ENCODE data around the gene DDX3Y. TPM values are rescaled to one million over a fixed set of nuclear protein-coding genes. Genes with fewer than 3 reads are reported as not detected.

Gene DDX3Y
- not detected in 2 replicates for total RNA-seq (ENCODE audit: low replicate concordance)
- long read RNA-seq: 0 reads

GRCh38 chrY:12904618-12905516, at the start of gene DDX3Y:
TSS of gene DDX3Y (plus strand) at chrY:12904868. CDS start at chrY:12904937, 69 bp downstream.
- no peaks in the 10 kb centered on the region for H3K9me3 Mint-ChIP-seq
- TF ChIP-seq CTCF (conservative IDR thresholded peaks at IDR 0.05): no peak
- H3K27me3 Mint-ChIP-seq: no peaks in the 10 kb centered on the region
- H3K4me3 Mint-ChIP-seq: no peak within 1 kb of the TSS
- no peaks in the 10 kb centered on the region for H3K36me3 Mint-ChIP-seq
- H3K4me1 Mint-ChIP-seq (ENCODE audit: unreplicated experiment): no peaks in the 10 kb centered on the region
- H3K27ac Mint-ChIP-seq: no peak within 1 kb of the TSS
- DNase-seq (ENCODE audit: extremely low spot score, unreplicated experiment): no peak

GRCh38 chrY:12855791-12856275, 48.8 kb upstream of the DDX3Y start:
- no peak for TF ChIP-seq CTCF (conservative IDR thresholded peaks at IDR 0.05)
- Mint-ChIP-seq H3K4me3 (no peak overlapping the region), H3K27me3 (no peaks in the 10 kb centered on the region), H3K4me1 (ENCODE audit: unreplicated experiment) (no peaks in the 10 kb centered on the region), H3K27ac (no peak overlapping the region), H3K9me3 (no peaks in the 10 kb centered on the region), H3K36me3 (no peaks in the 10 kb centered on the region)
- DNase-seq (ENCODE audit: extremely low spot score, unreplicated experiment): no peak

- no peak overlapping the region for H3K4me3 Mint-ChIP-seq
- no peaks in the 10 kb centered on the region for H3K27me3 Mint-ChIP-seq
- no peak for DNase-seq (ENCODE audit: extremely low spot score, unreplicated experiment)
- TF ChIP-seq CTCF (conservative IDR thresholded peaks at IDR 0.05): no peak
- H3K36me3 Mint-ChIP-seq: no peaks in the 10 kb centered on the region
- no peaks in the 10 kb centered on the region for H3K4me1 Mint-ChIP-seq (ENCODE audit: unreplicated experiment)
- H3K27ac Mint-ChIP-seq: no peak overlapping the region
- no peaks in the 10 kb centered on the region for H3K9me3 Mint-ChIP-seq
These were observed 36.7 kb upstream of the DDX3Y start for GRCh38 chrY:12867960-12868359.

- no peaks in the 10 kb centered on the region for H3K36me3 Mint-ChIP-seq
- no peak for DNase-seq (ENCODE audit: extremely low spot score, unreplicated experiment)
- no peaks in the 10 kb centered on the region for H3K4me1 Mint-ChIP-seq (ENCODE audit: unreplicated experiment)
- H3K27me3 Mint-ChIP-seq: no peaks in the 10 kb centered on the region
- no peak for TF ChIP-seq CTCF (conservative IDR thresholded peaks at IDR 0.05)
- H3K9me3 Mint-ChIP-seq: no peaks in the 10 kb centered on the region
- no peak overlapping the region for H3K4me3 Mint-ChIP-seq
- H3K27ac Mint-ChIP-seq: no peak overlapping the region
These were observed 7.7 kb upstream of the DDX3Y start for GRCh38 chrY:12896973-12897372.

- H3K4me3 Mint-ChIP-seq: no peak overlapping the region
These were observed 6.1 kb upstream of the DDX3Y start for GRCh38 chrY:12898604-12899003.

More at GRCh38 chrY:12898604-12899003, 6.1 kb upstream of the DDX3Y start:
- no peak for TF ChIP-seq CTCF (conservative IDR thresholded peaks at IDR 0.05)
- Mint-ChIP-seq H3K9me3 (no peaks in the 10 kb centered on the region), H3K36me3 (no peaks in the 10 kb centered on the region), H3K4me1 (ENCODE audit: unreplicated experiment) (no peaks in the 10 kb centered on the region), H3K27ac (no peak overlapping the region), H3K27me3 (no peaks in the 10 kb centered on the region)
- no peak for DNase-seq (ENCODE audit: extremely low spot score, unreplicated experiment)
